ENCODE measurements around the gene ATP11A.

The ATP11A gene

GRCh38 chr13:112689303-112690245 is at the start of gene ATP11A:
Gene ATP11A (plus strand): TSS chr13:112690038. CDS start chr13:112690417, 379 bp downstream.
- peak within 1 kb of the TSS; percentile 63 for H3K4me3 ChIP-seq (ENCODE audit: low read length)
- DNase-seq (ENCODE audit: low read depth), result peak; percentile 61
- TF ChIP-seq CTCF (conservative IDR thresholded peaks at IDR 0.05; ENCODE audit: low read depth, low read length), result no peak

- no peak for DNase-seq (ENCODE audit: low read depth)
- H3K4me3 ChIP-seq (ENCODE audit: low read length), result no peak overlapping the region
- no peak for TF ChIP-seq CTCF (conservative IDR thresholded peaks at IDR 0.05; ENCODE audit: low read depth, low read length)
Measured at GRCh38 chr13:112641456-112642089, 48.3 kb upstream of the ATP11A start.

GRCh38 chr13:112642090-112642460 is 47.8 kb upstream of the ATP11A start:
- DNase-seq (ENCODE audit: low read depth), result no peak
- H3K4me3 ChIP-seq (ENCODE audit: low read length), result no peak overlapping the region
- no peak for TF ChIP-seq CTCF (conservative IDR thresholded peaks at IDR 0.05; ENCODE audit: low read depth, low read length)

GRCh38 chr13:112643759-112644459 is 45.9 kb upstream of the ATP11A start:
- H3K4me3 ChIP-seq (ENCODE audit: low read length), result no peak overlapping the region
- TF ChIP-seq CTCF (conservative IDR thresholded peaks at IDR 0.05; ENCODE audit: low read depth, low read length), result no peak
- DNase-seq (ENCODE audit: low read depth), result no peak

- no peak for TF ChIP-seq CTCF (conservative IDR thresholded peaks at IDR 0.05; ENCODE audit: low read depth, low read length)
- DNase-seq (ENCODE audit: low read depth), result no peak
- H3K4me3 ChIP-seq (ENCODE audit: low read length), result no peak overlapping the region
Measured at GRCh38 chr13:112645327-112645914, 44.4 kb upstream of the ATP11A start.

GRCh38 chr13:112647256-112647655 is 42.6 kb upstream of the ATP11A start:
- no peak overlapping the region for H3K4me3 ChIP-seq (ENCODE audit: low read length)
- no peak for DNase-seq (ENCODE audit: low read depth)
- TF ChIP-seq CTCF (conservative IDR thresholded peaks at IDR 0.05; ENCODE audit: low read depth, low read length), result no peak

All from retinal pigment epithelial cell (primary cell).